Retinal pigment epithelial cell (primary cell): ENCODE results near the gene FAT2.

ENCODE experiments used
- DNase-seq: peaks from one replicate; pipeline ENCODE4 v3.0.0-alpha.2; 2010; ENCODE audit warnings: low read depth
- H3K4me3 ChIP-seq: 2 replicates; pipeline ENCODE4 v1.5.1; 2011; ENCODE audit warnings: mild to moderate bottlenecking, low read length, control low read depth, moderate library complexity
- CTCF ChIP-seq: conservative IDR thresholded peaks from 2 replicates; pipeline ENCODE4 v1.5.1; 2011; ENCODE audit warnings: low read depth, low read length, control low read depth, inconsistent platforms

Gene FAT2

GRCh38 chr5:151553130-151553670 lies 37.9 kb downstream of the FAT2 start:
- no peak overlapping the region for H3K4me3 ChIP-seq
- DNase-seq: no peak
- no peak for TF ChIP-seq CTCF

GRCh38 chr5:151551985-151552384 lies 39.1 kb downstream of the FAT2 start:
- no peak overlapping the region for H3K4me3 ChIP-seq
- no peak for TF ChIP-seq CTCF
- DNase-seq: no peak

GRCh38 chr5:151550146-151550545 lies 41.0 kb downstream of the FAT2 start:
- no peak for TF ChIP-seq CTCF
- no peak overlapping the region for H3K4me3 ChIP-seq
- DNase-seq: no peak

GRCh38 chr5:151549713-151550112 lies 41.4 kb downstream of the FAT2 start:
- no peak for DNase-seq
- no peak overlapping the region for H3K4me3 ChIP-seq
- TF ChIP-seq CTCF: no peak

GRCh38 chr5:151547364-151547763 lies 43.8 kb downstream of the FAT2 start:
- no peak for DNase-seq
- TF ChIP-seq CTCF: no peak
- no peak overlapping the region for H3K4me3 ChIP-seq

- no peak for TF ChIP-seq CTCF
- no peak for DNase-seq
- H3K4me3 ChIP-seq: no peak overlapping the region
Observed at GRCh38 chr5:151541571-151541970, 49.6 kb downstream of the FAT2 start.
